ENCODE measurements around the gene BGN. TPM values are rescaled to one million over a fixed set of nuclear protein-coding genes. Genes with fewer than 3 reads are reported as not detected.

BGN gene
- total and polyA plus RNA-seq, 2 donors (not counting 1 experiment from before 2014, with no cell fraction given), result not detected

GRCh38 chrX:153514259-153514658 lies 19.5 kb downstream of the BGN start:
- Histone ChIP-seq H3K27me3 (replicated peaks in 1 of 4; ENCODE audit: control extremely low read depth in 1 of 4, control insufficient read depth in 3 of 4, insufficient read depth in 4 of 4, low read length in 3 of 4) (peaks cover 0 to 13% (median 0%) of the 10 kb centered on the region in 4 experiments), H3K27ac (ENCODE audit: low read length in 2 of 2) (no peak overlapping the region), H4K20me1 (ENCODE audit: control insufficient read depth, insufficient read depth, low read length, poor library complexity, severe bottlenecking) (no peaks in the 10 kb centered on the region), H2AFZ (ENCODE audit: insufficient read depth, low read depth, low read length, poor library complexity, severe bottlenecking) (no peak overlapping the region), H3K79me2 (ENCODE audit: control insufficient read depth, insufficient read depth, low read length) (no peaks in the 10 kb centered on the region), H3K4me2 (replicated peaks; ENCODE audit: low read depth, low read length, poor library complexity, severe bottlenecking) (no peak overlapping the region), H3K9ac (ENCODE audit: low read length) (no peak overlapping the region), H3K4me1 (ENCODE audit: control insufficient read depth in 2 of 2, insufficient read depth in 2 of 2, low read length in 2 of 2) (no peaks in the 10 kb centered on the region), H3K4me3 (ENCODE audit: control extremely low read depth in 1 of 5, extremely low read depth in 1 of 5, insufficient read depth in 1 of 5, low read depth in 2 of 5, low read length in 4 of 5) (no peak overlapping the region), H3K36me3 (replicated peaks in 1 of 2; ENCODE audit: control extremely low read depth in 1 of 2, control insufficient read depth in 1 of 2, extremely low read depth in 1 of 2, insufficient read depth in 2 of 2, low read length in 1 of 2) (no peaks in the 10 kb centered on the region), H3K9me3 (ENCODE audit: control extremely low read depth in 1 of 3, control insufficient read depth in 2 of 3, insufficient read depth in 1 of 3, low read length in 2 of 3) (no peaks in the 10 kb centered on the region)
- POLR2A ChIA-PET, result no interaction called here
- Mint-ChIP-seq H3K4me3 (no peak overlapping the region), H3K4me1 (peaks cover 3% of the 10 kb centered on the region), H3K9me3 (ENCODE audit: insufficient read depth) (no peaks in the 10 kb centered on the region), H3K27ac (no peak overlapping the region), H3K27me3 (peaks cover 6% of the 10 kb centered on the region)
- 96% methylated on average over 6 of the region's 9 CpGs for WGBS (ENCODE audit: insufficient coverage)
- ATAC-seq (ENCODE audit: low read depth) (no peak), DNase-seq (no peak)
- TF ChIP-seq EZH2 (IDR thresholded peaks at IDR 0.05; ENCODE audit: borderline replicate concordance, insufficient read depth, low read depth, low read length, poor library complexity, severe bottlenecking), result no peak
- CTCF ChIA-PET, result no interaction called here
- intact Hi-C loops (cut with micrococcal nuclease), result no loop called here

DNA sequence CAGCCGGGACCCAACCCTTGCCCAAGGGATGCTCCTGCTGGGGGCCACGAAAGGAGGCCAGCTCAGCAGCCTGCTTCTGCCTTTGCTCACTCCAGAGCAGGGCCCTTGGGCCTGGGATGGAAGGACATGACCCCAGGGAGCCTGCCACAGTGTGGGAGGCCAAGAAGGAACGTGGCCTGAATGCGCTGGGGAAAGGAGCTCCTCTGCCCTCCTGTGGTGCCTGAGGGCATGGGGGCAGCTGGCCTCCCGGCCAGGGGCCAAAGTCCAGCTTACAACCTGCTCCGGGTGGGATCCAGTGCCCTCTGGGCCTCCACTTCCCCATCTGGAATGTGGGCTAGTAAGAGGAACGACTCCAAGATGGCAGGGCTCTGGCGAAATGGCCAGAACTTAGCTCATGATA lies 20.7 kb downstream of the BGN start:
- ATAC-seq (ENCODE audit: low read depth) (no peak), DNase-seq (no peak)
- Histone ChIP-seq H3K4me3 (ENCODE audit: control extremely low read depth in 1 of 5, extremely low read depth in 1 of 5, insufficient read depth in 1 of 5, low read depth in 2 of 5, low read length in 4 of 5) (no peak overlapping the region), H2AFZ (ENCODE audit: insufficient read depth, low read depth, low read length, poor library complexity, severe bottlenecking) (no peak overlapping the region), H3K4me1 (ENCODE audit: control insufficient read depth in 2 of 2, insufficient read depth in 2 of 2, low read length in 2 of 2) (no peaks in the 10 kb centered on the region), H3K4me2 (replicated peaks; ENCODE audit: low read depth, low read length, poor library complexity, severe bottlenecking) (no peak overlapping the region), H3K27me3 (replicated peaks in 1 of 4; ENCODE audit: control extremely low read depth in 1 of 4, control insufficient read depth in 3 of 4, insufficient read depth in 4 of 4, low read length in 3 of 4) (peaks cover 0 to 14% (median 0%) of the 10 kb centered on the region in 4 experiments), H3K9me3 (ENCODE audit: control extremely low read depth in 1 of 3, control insufficient read depth in 2 of 3, insufficient read depth in 1 of 3, low read length in 2 of 3) (no peaks in the 10 kb centered on the region), H3K9ac (ENCODE audit: low read length) (no peak overlapping the region), H3K79me2 (ENCODE audit: control insufficient read depth, insufficient read depth, low read length) (no peaks in the 10 kb centered on the region), H3K36me3 (replicated peaks in 1 of 2; ENCODE audit: control extremely low read depth in 1 of 2, control insufficient read depth in 1 of 2, extremely low read depth in 1 of 2, insufficient read depth in 2 of 2, low read length in 1 of 2) (no peaks in the 10 kb centered on the region), H4K20me1 (ENCODE audit: control insufficient read depth, insufficient read depth, low read length, poor library complexity, severe bottlenecking) (no peaks in the 10 kb centered on the region), H3K27ac (ENCODE audit: low read length in 2 of 2) (no peak overlapping the region)
- Mint-ChIP-seq H3K4me1 (peaks cover 3% of the 10 kb centered on the region), H3K27ac (no peak overlapping the region), H3K27me3 (peaks cover 9% of the 10 kb centered on the region), H3K4me3 (no peak overlapping the region), H3K9me3 (ENCODE audit: insufficient read depth) (no peaks in the 10 kb centered on the region)
- ChIA-PET POLR2A (no interaction called here), CTCF (interaction anchor here (1.4 kb wide), 1 partner anchor 8 kb away, joined by 4 read pairs; no protein-coding TSS in a partner anchor)
- TF ChIP-seq EZH2 (IDR thresholded peaks at IDR 0.05; ENCODE audit: borderline replicate concordance, insufficient read depth, low read depth, low read length, poor library complexity, severe bottlenecking) (no peak), CTCF (IDR thresholded peaks at IDR 0.05) (no peak)
- intact Hi-C loops (cut with micrococcal nuclease), result no loop called here
- WGBS (ENCODE audit: insufficient coverage), result 80% methylated on average over 5 of the region's 8 CpGs
